Measurements from ENCODE around the gene SUN1. TPM values are rescaled to one million over a fixed set of nuclear protein-coding genes. Genes with fewer than 3 reads are reported as not detected.

SUN1 gene
- total and polyA plus RNA-seq, 9 of the 15 experiments (the other 6 are each of a cell fraction or from before 2014, with no cell fraction given) = 36.8 to 132 (median 62.3) TPM

GRCh38 chr7:874031-874749, 41.9 kb downstream of the SUN1 start (continued):
- TF ChIP-seq PRPF4 (IDR thresholded peaks at IDR 0.05; ENCODE audit: insufficient read depth, low read depth, low read length, poor library complexity, severe bottlenecking) (no peak), ZNF76 (CRISPR knock-in tag; IDR thresholded peaks at IDR 0.05; ENCODE audit: borderline replicate concordance) (no peak), RBM25 (IDR thresholded peaks at IDR 0.05; ENCODE audit: low read depth, low read length, severe bottlenecking) (no peak), MBD1 (CRISPR knock-in tag; IDR thresholded peaks at IDR 0.05) (no peak), UBTF (IDR thresholded peaks at IDR 0.05; ENCODE audit: borderline replicate concordance in 1 of 2, low read depth in 2 of 2, low read length in 2 of 2) (no peak), CEBPG (CRISPR knock-in tag; IDR thresholded peaks at IDR 0.05) (no peak; the same call in 1 of the 2 replicates), CEBPG (tag; conservative IDR thresholded peaks at IDR 0.05 in 1 of 2, IDR thresholded peaks at IDR 0.05 in 1 of 2) (peak; percentile 61 to 81), ZBTB9 (CRISPR knock-in tag; IDR thresholded peaks at IDR 0.05) (no peak), TBL1XR1 (IDR thresholded peaks at IDR 0.05; ENCODE audit: low read length in 2 of 2) (peak in 1 of 2 experiments; percentile 23; a peak in 1 of 4 replicates), HIVEP1 (CRISPR knock-in tag; IDR thresholded peaks at IDR 0.05) (0 out of 2 replicates have a peak, but pooled peaks have one; percentile 24), PKNOX1 (IDR thresholded peaks at IDR 0.05) (peak; percentile 86), ZNF639 (CRISPR knock-in tag; conservative IDR thresholded peaks at IDR 0.05 in 1 of 2, IDR thresholded peaks at IDR 0.05 in 1 of 2) (no peak), LEF1 (IDR thresholded peaks at IDR 0.05) (0 out of 2 replicates have a peak, but pooled peaks have one; percentile 24), ZNF239 (CRISPR knock-in tag; IDR thresholded peaks at IDR 0.05) (no peak), ZNF561 (CRISPR knock-in tag; conservative IDR thresholded peaks at IDR 0.05) (no peak), HNRNPUL1 (IDR thresholded peaks at IDR 0.05; ENCODE audit: low read length) (no peak), ILF3 (IDR thresholded peaks at IDR 0.05; ENCODE audit: borderline replicate concordance) (no peak), ZNF165 (CRISPR knock-in tag; IDR thresholded peaks at IDR 0.05; ENCODE audit: borderline replicate concordance) (no peak)
